Activated T-cell treated with anti-CD3 and anti-CD28 coated beads, Interleukin-2, amount 50 U/mL, for 72 hours (primary cell): ENCODE data around the gene MEIS2. TPM values are rescaled to one million over a fixed set of nuclear protein-coding genes. Genes with fewer than 3 reads are reported as not detected.
A peak's percentile ranks its signal among the peaks of the same experiment; 100 is the strongest.

Experiments used
- ATAC-seq, 2 donors: fragments of 150-1000 bp; cut with Tn5 transposase; replicated peaks in 1 of 2; 2 replicates each; pipeline ENCODE4 v1.10.0; 2021; ENCODE audit warnings: moderate library complexity in 2 of 2, mild to moderate bottlenecking in 1 of 2
- DNase-seq, 2 donors: peaks; one replicate each; pipeline ENCODE4 v3.0.0; 2021 to 2022; ENCODE audit warnings: mixed read lengths in 1 of 2
- H3K27ac Mint-ChIP-seq: one replicate; pipeline ENCODE4 v1.8.0; 2022; ENCODE audit warnings: mild to moderate bottlenecking, moderate library complexity, mixed read lengths
- H3K27me3 Mint-ChIP-seq: one replicate; pipeline ENCODE4 v1.8.0; 2022; ENCODE audit warnings: low read depth, mixed read lengths
- H3K36me3 Mint-ChIP-seq, 2 donors: one replicate each; pipeline ENCODE4 v1.8.0; 2022; ENCODE audit warnings: mixed read lengths in 2 of 2, mild to moderate bottlenecking in 1 of 2; ENCODE audit not compliant: insufficient read depth in 2 of 2
- H3K4me1 Mint-ChIP-seq: one replicate; pipeline ENCODE4 v1.8.0; 2022; ENCODE audit warnings: low read depth, mixed read lengths
- H3K4me3 Mint-ChIP-seq, 2 donors: one replicate each; pipeline ENCODE4 v1.8.0; 2022; ENCODE audit warnings: mild to moderate bottlenecking in 2 of 2, mixed read lengths in 2 of 2, moderate library complexity in 2 of 2
- H3K9me3 Mint-ChIP-seq, 2 donors: one replicate each; pipeline ENCODE4 v1.8.0; 2022; ENCODE audit warnings: mixed read lengths in 2 of 2
- total RNA-seq, 2 donors: library from RNA; stranded (reverse); gene quantifications; one replicate each; pipeline ENCODE4 v1.2.3, GENCODE V29; 2022

MEIS2 gene
- total RNA-seq, 2 donors from 2014 or later: 0.19 TPM; not detected in 1

GRCh38 chr15:37101980-37102304 is 1.6 kb upstream of the MEIS2 start:
- Mint-ChIP-seq H3K36me3 (peaks cover 11 to 13% of the 10 kb centered on the region in 2 donors), H3K27ac (peak overlapping the region; percentile 47), H3K4me3 (peak overlapping the region; percentile 85 to 95), H3K9me3 (peaks cover 0 to 4% of the 10 kb centered on the region in 2 donors), H3K27me3 (peaks cover 89% of the 10 kb centered on the region), H3K4me1 (peaks cover 45% of the 10 kb centered on the region)
- no peak for ATAC-seq
- no peak for DNase-seq

- Mint-ChIP-seq H3K27me3 (peaks cover 89% of the 10 kb centered on the region), H3K4me3 (peak overlapping the region; percentile 85 to 95), H3K9me3 (peaks cover 0 to 4% of the 10 kb centered on the region in 2 donors), H3K27ac (peak overlapping the region; percentile 91), H3K36me3 (peaks cover 11 to 15% of the 10 kb centered on the region in 2 donors), H3K4me1 (peaks cover 47% of the 10 kb centered on the region)
- DNase-seq: no peak
- peak; percentile 16 to 22 for ATAC-seq
Measured at GRCh38 chr15:37100966-37101215, 542 bp upstream of the MEIS2 start.

GRCh38 chr15:37099319-37100108 is 835 bp downstream of the MEIS2 start:
- H3K27ac Mint-ChIP-seq: no peak overlapping the region
- peaks cover 90% of the 10 kb centered on the region for H3K27me3 Mint-ChIP-seq
- ATAC-seq: peak in 1 of 2 donors; percentile 13
- no peak for DNase-seq
- H3K36me3 Mint-ChIP-seq: peaks cover 11 to 15% of the 10 kb centered on the region in 2 donors
- peaks cover 0 to 4% of the 10 kb centered on the region in 2 donors for H3K9me3 Mint-ChIP-seq
- peak overlapping the region; percentile 85 to 95 for H3K4me3 Mint-ChIP-seq
- peaks cover 47% of the 10 kb centered on the region for H3K4me1 Mint-ChIP-seq

- peak overlapping the region; percentile 85 to 95 for H3K4me3 Mint-ChIP-seq
- H3K4me1 Mint-ChIP-seq: peaks cover 47% of the 10 kb centered on the region
- H3K9me3 Mint-ChIP-seq: peaks cover 0 to 4% of the 10 kb centered on the region in 2 donors
- DNase-seq (peak in 1 of 2 donors; percentile 39), ATAC-seq (peak; percentile 62 to 66)
- H3K27ac Mint-ChIP-seq: no peak overlapping the region
- H3K27me3 Mint-ChIP-seq: peaks cover 90% of the 10 kb centered on the region
- H3K36me3 Mint-ChIP-seq: peaks cover 11 to 15% of the 10 kb centered on the region in 2 donors
Measured at GRCh38 chr15:37098468-37099318, 1.7 kb downstream of the MEIS2 start.

- H3K27ac Mint-ChIP-seq: no peak overlapping the region
- peak overlapping the region; percentile 85 to 95 for H3K4me3 Mint-ChIP-seq
Measured at GRCh38 chr15:37097144-37097919, 3.0 kb downstream of the MEIS2 start.

GRCh38 chr15:37096558-37097143 is 3.7 kb downstream of the MEIS2 start:
- ATAC-seq: no peak
- DNase-seq: no peak
- Mint-ChIP-seq H3K36me3 (peaks cover 6 to 12% of the 10 kb centered on the region in 2 donors), H3K4me3 (peak overlapping the region; percentile 85 to 95), H3K27ac (no peak overlapping the region), H3K9me3 (no peaks in the 10 kb centered on the region), H3K4me1 (peaks cover 38% of the 10 kb centered on the region), H3K27me3 (peaks cover 87% of the 10 kb centered on the region)

More at GRCh38 chr15:37097144-37097919, 3.0 kb downstream of the MEIS2 start:
- ATAC-seq (no peak), DNase-seq (no peak)
- H3K4me1 Mint-ChIP-seq: peaks cover 42% of the 10 kb centered on the region
- peaks cover 91% of the 10 kb centered on the region for H3K27me3 Mint-ChIP-seq
- H3K9me3 Mint-ChIP-seq: peaks cover 0 to 2% of the 10 kb centered on the region in 2 donors
- peaks cover 9 to 14% of the 10 kb centered on the region in 2 donors for H3K36me3 Mint-ChIP-seq

GRCh38 chr15:37095770-37096557 is 4.4 kb downstream of the MEIS2 start:
- no peak overlapping the region for H3K27ac Mint-ChIP-seq
- H3K4me1 Mint-ChIP-seq: peaks cover 34% of the 10 kb centered on the region
- peaks cover 4 to 9% of the 10 kb centered on the region in 2 donors for H3K36me3 Mint-ChIP-seq
- H3K9me3 Mint-ChIP-seq: no peaks in the 10 kb centered on the region
- DNase-seq (no peak), ATAC-seq (no peak)
- no peak overlapping the region for H3K4me3 Mint-ChIP-seq
- H3K27me3 Mint-ChIP-seq: peaks cover 89% of the 10 kb centered on the region

- H3K27me3 Mint-ChIP-seq: peaks cover 84% of the 10 kb centered on the region
- no peak overlapping the region for H3K27ac Mint-ChIP-seq
- ATAC-seq (no peak), DNase-seq (no peak)
- peaks cover under 1 to 5% of the 10 kb centered on the region in 2 donors for H3K36me3 Mint-ChIP-seq
- peaks cover 29% of the 10 kb centered on the region for H3K4me1 Mint-ChIP-seq
- no peaks in the 10 kb centered on the region for H3K9me3 Mint-ChIP-seq
- no peak overlapping the region for H3K4me3 Mint-ChIP-seq
Measured at GRCh38 chr15:37094915-37095711, 5.2 kb downstream of the MEIS2 start.

- no peak overlapping the region for H3K4me3 Mint-ChIP-seq
- no peaks in the 10 kb centered on the region for H3K9me3 Mint-ChIP-seq
- DNase-seq (no peak), ATAC-seq (no peak)
- H3K4me1 Mint-ChIP-seq: peaks cover 25% of the 10 kb centered on the region
- peaks cover 79% of the 10 kb centered on the region for H3K27me3 Mint-ChIP-seq
- peaks cover 0 to 4% of the 10 kb centered on the region in 2 donors for H3K36me3 Mint-ChIP-seq
- no peak overlapping the region for H3K27ac Mint-ChIP-seq
Measured at GRCh38 chr15:37094333-37094914, 5.9 kb downstream of the MEIS2 start.

- DNase-seq (no peak), ATAC-seq (no peak)
- no peak overlapping the region for H3K27ac Mint-ChIP-seq
- H3K4me1 Mint-ChIP-seq: peaks cover 20% of the 10 kb centered on the region
- no peak overlapping the region for H3K4me3 Mint-ChIP-seq
- H3K9me3 Mint-ChIP-seq: no peaks in the 10 kb centered on the region
- peaks cover 0 to 4% of the 10 kb centered on the region in 2 donors for H3K36me3 Mint-ChIP-seq
- peaks cover 72% of the 10 kb centered on the region for H3K27me3 Mint-ChIP-seq
Measured at GRCh38 chr15:37093480-37094332, 6.6 kb downstream of the MEIS2 start.
